ENCODE measurements around the gene VKORC1.

The VKORC1 gene

DNA sequence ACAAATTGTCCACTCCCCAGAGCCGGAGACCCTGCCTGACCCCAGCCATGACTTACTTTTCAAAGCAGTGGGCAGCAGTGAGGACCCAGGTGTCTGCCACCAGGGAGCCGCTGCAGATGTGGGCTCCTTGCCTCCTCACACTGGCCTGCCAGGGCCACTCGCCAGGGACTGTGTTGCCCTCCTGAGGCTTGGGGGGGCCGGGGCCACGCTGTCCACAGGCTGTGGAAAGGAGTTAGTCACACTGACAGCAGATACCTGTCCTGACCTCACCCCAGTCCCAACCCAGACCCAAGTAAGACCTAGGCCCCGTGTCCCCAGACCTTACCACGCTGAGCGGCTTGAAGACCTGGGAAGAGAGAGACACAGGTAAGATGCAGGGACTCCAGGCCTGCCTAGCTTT, 7.1 kb downstream of the VKORC1 start:
- 96% methylated on average over 8 of the region's 8 CpGs for WGBS
- no peak overlapping the region for H2AFZ ChIP-seq (ENCODE audit: low read depth, low read length)
- H3K27me3 ChIP-seq (ENCODE audit: control insufficient read depth in 1 of 2, insufficient read depth in 1 of 2, low read length in 2 of 2), result no peaks in the 10 kb centered on the region
- no peak overlapping the region for H2BK120ac ChIP-seq (ENCODE audit: low read depth, low read length)
- no peak for DNase-seq
- H3K14ac ChIP-seq (ENCODE audit: low read length in 2 of 2), result no peak overlapping the region
- H3K18ac ChIP-seq (ENCODE audit: low read depth in 1 of 2, low read length in 2 of 2), result no peak overlapping the region
- no peak overlapping the region for H3K4ac ChIP-seq (ENCODE audit: low read depth in 1 of 2, low read length in 2 of 2)
- no peaks in the 10 kb centered on the region for H3K9me3 ChIP-seq (ENCODE audit: control insufficient read depth, low read length)
- H3K4me3 ChIP-seq (ENCODE audit: insufficient read depth in 1 of 2, low read depth in 1 of 2, low read length in 2 of 2), result no peak overlapping the region
- peaks cover 32% of the 10 kb centered on the region for H3K4me1 ChIP-seq (ENCODE audit: control insufficient read depth, insufficient read depth, low read depth, low read length)
- H2AK5ac ChIP-seq (ENCODE audit: low read length, severe bottlenecking), result no peak overlapping the region
- no peak overlapping the region for H2BK5ac ChIP-seq (ENCODE audit: low read depth, low read length, poor library complexity, severe bottlenecking)
- no peak overlapping the region for H3K4me2 ChIP-seq (ENCODE audit: low read length, poor library complexity, severe bottlenecking)
- peaks cover 84 to 88% of the 10 kb centered on the region in 2 experiments for H3K36me3 ChIP-seq (ENCODE audit: control insufficient read depth in 1 of 2, insufficient read depth in 2 of 2, low read depth in 1 of 2, low read length in 2 of 2)
- H2BK15ac ChIP-seq (ENCODE audit: low read depth, poor library complexity, severe bottlenecking), result no peak overlapping the region
- no peak overlapping the region for H2BK12ac ChIP-seq (ENCODE audit: low read length in 2 of 2)
- peaks cover 45% of the 10 kb centered on the region for H3K79me1 ChIP-seq (replicated peaks; ENCODE audit: low read length, poor library complexity, severe bottlenecking)
- H3K9ac ChIP-seq (ENCODE audit: low read length), result peak overlapping the region; percentile 43
- H3K23ac ChIP-seq (ENCODE audit: low read length in 2 of 2), result no peak overlapping the region
- no peak overlapping the region for H4K8ac ChIP-seq (ENCODE audit: low read length)
- H3K27ac ChIP-seq (ENCODE audit: low read length, poor library complexity, severe bottlenecking), result no peak overlapping the region
- H4K91ac ChIP-seq (ENCODE audit: low read length), result no peak overlapping the region

DNA sequence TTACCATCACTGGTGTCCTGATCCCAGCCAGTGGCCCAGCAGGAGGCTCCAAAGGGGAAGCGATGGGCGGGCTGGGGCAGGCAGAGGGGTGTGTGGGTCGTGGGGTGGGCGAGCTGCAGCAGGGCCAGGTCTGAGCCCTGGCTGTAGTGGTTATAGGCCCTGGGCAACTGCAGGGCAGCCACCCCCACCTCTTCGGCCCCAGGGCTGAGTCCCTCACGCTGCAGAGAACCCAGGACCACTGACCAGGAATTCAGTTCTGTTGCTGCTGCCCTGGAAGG, 8.0 kb downstream of the VKORC1 start:
- no peaks in the 10 kb centered on the region for H3K27me3 ChIP-seq (ENCODE audit: control insufficient read depth in 1 of 2, insufficient read depth in 1 of 2, low read length in 2 of 2)
- H3K9me3 ChIP-seq (ENCODE audit: control insufficient read depth, low read length), result no peaks in the 10 kb centered on the region
- peaks cover 38% of the 10 kb centered on the region for H3K4me1 ChIP-seq (ENCODE audit: control insufficient read depth, insufficient read depth, low read depth, low read length)
- H2AK5ac ChIP-seq (ENCODE audit: low read length, severe bottlenecking), result no peak overlapping the region
- no peak overlapping the region for H2BK12ac ChIP-seq (ENCODE audit: low read length in 2 of 2)
- H2BK120ac ChIP-seq (ENCODE audit: low read depth, low read length), result no peak overlapping the region
- H3K36me3 ChIP-seq (ENCODE audit: control insufficient read depth in 1 of 2, insufficient read depth in 2 of 2, low read depth in 1 of 2, low read length in 2 of 2), result peaks cover 93% of the 10 kb centered on the region in 2 experiments
- H3K9ac ChIP-seq (ENCODE audit: low read length), result no peak overlapping the region
- no peak for DNase-seq
- no peak overlapping the region for H2BK5ac ChIP-seq (ENCODE audit: low read depth, low read length, poor library complexity, severe bottlenecking)
- no peak overlapping the region for H4K8ac ChIP-seq (ENCODE audit: low read length)
- no peak overlapping the region for H2BK15ac ChIP-seq (ENCODE audit: low read depth, poor library complexity, severe bottlenecking)
- no peak overlapping the region for H4K91ac ChIP-seq (ENCODE audit: low read length)
- H3K18ac ChIP-seq (ENCODE audit: low read depth in 1 of 2, low read length in 2 of 2), result no peak overlapping the region
- no peak overlapping the region for H3K4me2 ChIP-seq (ENCODE audit: low read length, poor library complexity, severe bottlenecking)
- WGBS, result 88% methylated on average over 6 of the region's 6 CpGs
- no peak overlapping the region for H3K27ac ChIP-seq (ENCODE audit: low read length, poor library complexity, severe bottlenecking)
- H3K79me1 ChIP-seq (replicated peaks; ENCODE audit: low read length, poor library complexity, severe bottlenecking), result peaks cover 45% of the 10 kb centered on the region
- H2AFZ ChIP-seq (ENCODE audit: low read depth, low read length), result no peak overlapping the region
- H3K23ac ChIP-seq (ENCODE audit: low read length in 2 of 2), result no peak overlapping the region
- H3K14ac ChIP-seq (ENCODE audit: low read length in 2 of 2), result no peak overlapping the region
- no peak overlapping the region for H3K4me3 ChIP-seq (ENCODE audit: insufficient read depth in 1 of 2, low read depth in 1 of 2, low read length in 2 of 2)
- no peak overlapping the region for H3K4ac ChIP-seq (ENCODE audit: low read depth in 1 of 2, low read length in 2 of 2)

DNA sequence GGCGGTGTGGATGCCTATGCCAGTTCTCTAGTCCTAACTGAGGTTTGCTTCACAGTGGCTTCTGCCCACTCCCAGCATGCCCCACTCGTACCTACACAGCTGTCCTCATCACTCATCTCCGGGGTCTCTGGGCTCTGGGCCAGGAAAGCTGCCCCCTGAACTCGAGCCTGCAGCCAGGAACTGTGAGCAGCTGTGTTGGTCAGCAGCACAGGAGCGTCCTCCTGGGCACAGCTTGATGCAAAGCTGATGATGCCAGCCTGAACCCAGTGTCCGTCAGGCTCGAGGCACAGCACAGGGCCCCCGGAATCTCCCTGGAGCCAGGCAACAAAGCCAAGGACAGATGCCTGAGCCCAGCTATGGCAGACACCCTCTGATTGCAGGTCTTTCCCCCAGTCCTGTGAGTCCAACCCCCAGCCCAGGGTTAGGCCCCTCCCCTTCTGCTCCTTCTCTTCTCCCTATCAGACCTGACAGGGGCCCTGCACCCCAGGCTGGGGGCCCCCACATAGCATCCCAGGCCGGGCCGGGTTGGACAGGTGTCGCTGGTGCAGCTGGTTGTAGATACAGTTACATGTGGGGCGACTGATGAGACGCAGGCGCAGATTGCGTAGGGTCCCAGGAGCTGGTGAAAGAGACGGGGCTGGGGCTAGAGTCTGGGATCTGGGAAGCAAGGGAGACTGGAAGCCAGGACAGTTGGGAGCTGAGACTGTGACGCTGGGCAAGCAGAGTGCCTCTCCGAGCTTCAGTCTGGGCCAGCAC, 8.5 kb downstream of the VKORC1 start:
- peaks cover 50% of the 10 kb centered on the region for H3K79me1 ChIP-seq (replicated peaks; ENCODE audit: low read length, poor library complexity, severe bottlenecking)
- no peak overlapping the region for H3K27ac ChIP-seq (ENCODE audit: low read length, poor library complexity, severe bottlenecking)
- WGBS, result 94% methylated on average over 18 of the region's 18 CpGs

DNA sequence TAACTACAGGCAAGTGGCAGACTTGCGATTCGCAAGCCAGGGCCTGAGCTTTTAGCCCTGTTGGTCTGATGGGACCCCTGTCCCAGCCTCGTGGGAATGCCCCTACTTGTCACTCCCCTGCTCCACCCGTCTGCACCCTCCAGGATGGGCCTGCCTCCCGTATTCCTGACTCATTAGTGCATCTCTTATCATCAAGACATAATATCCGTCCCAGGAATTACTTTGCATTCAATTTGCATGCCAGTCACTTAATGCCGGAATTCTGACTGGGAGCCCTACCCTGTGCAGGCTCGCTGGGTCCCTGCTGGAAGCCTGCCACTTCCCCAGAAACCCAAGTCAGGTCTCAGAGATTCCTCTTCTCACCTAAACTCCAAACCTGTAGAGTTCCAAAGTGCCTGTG, 9.2 kb downstream of the VKORC1 start:
- H3K4me1 ChIP-seq (ENCODE audit: control insufficient read depth, insufficient read depth, low read depth, low read length), result peaks cover 32% of the 10 kb centered on the region
- no peak overlapping the region for H2BK120ac ChIP-seq (ENCODE audit: low read depth, low read length)
- no peak overlapping the region for H2BK12ac ChIP-seq (ENCODE audit: low read length in 2 of 2)
- no peak overlapping the region for H3K4ac ChIP-seq (ENCODE audit: low read depth in 1 of 2, low read length in 2 of 2)
- no peak overlapping the region for H3K4me3 ChIP-seq (ENCODE audit: insufficient read depth in 1 of 2, low read depth in 1 of 2, low read length in 2 of 2)
- H2AFZ ChIP-seq (ENCODE audit: low read depth, low read length), result no peak overlapping the region
- H4K8ac ChIP-seq (ENCODE audit: low read length), result no peak overlapping the region
- WGBS, result 87% methylated on average over 8 of the region's 8 CpGs
- no peak overlapping the region for H2BK15ac ChIP-seq (ENCODE audit: low read depth, poor library complexity, severe bottlenecking)
- no peak overlapping the region for H3K23ac ChIP-seq (ENCODE audit: low read length in 2 of 2)
- H3K4me2 ChIP-seq (ENCODE audit: low read length, poor library complexity, severe bottlenecking), result no peak overlapping the region
- DNase-seq, result no peak
- no peak overlapping the region for H3K9ac ChIP-seq (ENCODE audit: low read length)
- no peak overlapping the region for H3K14ac ChIP-seq (ENCODE audit: low read length in 2 of 2)
- H3K36me3 ChIP-seq (ENCODE audit: control insufficient read depth in 1 of 2, insufficient read depth in 2 of 2, low read depth in 1 of 2, low read length in 2 of 2), result peaks cover 94 to 96% of the 10 kb centered on the region in 2 experiments
- no peaks in the 10 kb centered on the region for H3K9me3 ChIP-seq (ENCODE audit: control insufficient read depth, low read length)
- H4K91ac ChIP-seq (ENCODE audit: low read length), result no peak overlapping the region
- no peak overlapping the region for H3K18ac ChIP-seq (ENCODE audit: low read depth in 1 of 2, low read length in 2 of 2)
- peaks cover 56% of the 10 kb centered on the region for H3K79me1 ChIP-seq (replicated peaks; ENCODE audit: low read length, poor library complexity, severe bottlenecking)
- no peak overlapping the region for H2BK5ac ChIP-seq (ENCODE audit: low read depth, low read length, poor library complexity, severe bottlenecking)
- H3K27me3 ChIP-seq (ENCODE audit: control insufficient read depth in 1 of 2, insufficient read depth in 1 of 2, low read length in 2 of 2), result no peaks in the 10 kb centered on the region
- H3K27ac ChIP-seq (ENCODE audit: low read length, poor library complexity, severe bottlenecking), result no peak overlapping the region
- H2AK5ac ChIP-seq (ENCODE audit: low read length, severe bottlenecking), result no peak overlapping the region

More for the DNA sequence above, 8.5 kb downstream of the VKORC1 start:
- Histone ChIP-seq H3K23ac (ENCODE audit: low read length in 2 of 2) (no peak overlapping the region), H3K9ac (ENCODE audit: low read length) (no peak overlapping the region), H2BK5ac (ENCODE audit: low read depth, low read length, poor library complexity, severe bottlenecking) (no peak overlapping the region), H2BK120ac (ENCODE audit: low read depth, low read length) (no peak overlapping the region), H4K8ac (ENCODE audit: low read length) (no peak overlapping the region), H3K4me3 (ENCODE audit: insufficient read depth in 1 of 2, low read depth in 1 of 2, low read length in 2 of 2) (no peak overlapping the region), H3K4ac (ENCODE audit: low read depth in 1 of 2, low read length in 2 of 2) (no peak overlapping the region), H3K14ac (ENCODE audit: low read length in 2 of 2) (no peak overlapping the region), H3K4me1 (ENCODE audit: control insufficient read depth, insufficient read depth, low read depth, low read length) (peaks cover 39% of the 10 kb centered on the region), H2BK15ac (ENCODE audit: low read depth, poor library complexity, severe bottlenecking) (no peak overlapping the region), H3K4me2 (ENCODE audit: low read length, poor library complexity, severe bottlenecking) (no peak overlapping the region), H3K36me3 (ENCODE audit: control insufficient read depth in 1 of 2, insufficient read depth in 2 of 2, low read depth in 1 of 2, low read length in 2 of 2) (peaks cover 94% of the 10 kb centered on the region in 2 experiments), H4K91ac (ENCODE audit: low read length) (no peak overlapping the region), H2AFZ (ENCODE audit: low read depth, low read length) (no peak overlapping the region), H3K18ac (ENCODE audit: low read depth in 1 of 2, low read length in 2 of 2) (no peak overlapping the region), H2AK5ac (ENCODE audit: low read length, severe bottlenecking) (no peak overlapping the region), H3K9me3 (ENCODE audit: control insufficient read depth, low read length) (no peaks in the 10 kb centered on the region), H3K27me3 (ENCODE audit: control insufficient read depth in 1 of 2, insufficient read depth in 1 of 2, low read length in 2 of 2) (no peaks in the 10 kb centered on the region), H2BK12ac (ENCODE audit: low read length in 2 of 2) (no peak overlapping the region)
- DNase-seq, result no peak
